SW480 (cell line): ENCODE results near the gene DDX1.
"Not testable (repeated sequence)": the region's sequence is repeated elsewhere in the genome, so short reads cannot be mapped to it uniquely, and the experiment has no call there.

Experiments used
- DNase-seq: peaks from one replicate; pipeline ENCODE4 v3.0.0-alpha.2; 2016; ENCODE audit warnings: low spot score

The DDX1 gene

GRCh38 chr2:15595936-15596335, 4.3 kb downstream of the DDX1 start:
- no peak for DNase-seq

GRCh38 chr2:15596350-15596749, 4.7 kb downstream of the DDX1 start:
- DNase-seq = no peak

- DNase-seq = no peak
These were observed 5.3 kb downstream of the DDX1 start for GRCh38 chr2:15596968-15597367.

- no peak for DNase-seq
These were observed 8.3 kb downstream of the DDX1 start for GRCh38 chr2:15599994-15600393.

GRCh38 chr2:15601681-15602080, 10.0 kb downstream of the DDX1 start:
- DNase-seq = no peak

GRCh38 chr2:15602393-15602792, 10.7 kb downstream of the DDX1 start:
- no peak for DNase-seq

- DNase-seq = no peak
These were observed 11.5 kb downstream of the DDX1 start for GRCh38 chr2:15603044-15603765.

- DNase-seq = no peak
These were observed 12.3 kb downstream of the DDX1 start for GRCh38 chr2:15603948-15604347.

- no peak for DNase-seq
These were observed 14.1 kb downstream of the DDX1 start for GRCh38 chr2:15605721-15606120.

GRCh38 chr2:15606481-15607441, 15.1 kb downstream of the DDX1 start:
- DNase-seq = no peak

GRCh38 chr2:15607709-15608391, 16.2 kb downstream of the DDX1 start:
- DNase-seq = no peak

- no peak for DNase-seq
These were observed 16.7 kb downstream of the DDX1 start for GRCh38 chr2:15608392-15608761.

GRCh38 chr2:15609341-15610042, 17.8 kb downstream of the DDX1 start:
- no peak for DNase-seq

- no peak for DNase-seq
These were observed 18.8 kb downstream of the DDX1 start for GRCh38 chr2:15610430-15610952.

- not testable (repeated sequence) for DNase-seq
These were observed 20.4 kb downstream of the DDX1 start for GRCh38 chr2:15612101-15612500.

GRCh38 chr2:15613736-15614429, 22.2 kb downstream of the DDX1 start:
- no peak for DNase-seq

- DNase-seq = no peak
These were observed 23.1 kb downstream of the DDX1 start for GRCh38 chr2:15614545-15615300.

GRCh38 chr2:15615301-15615920, 23.7 kb downstream of the DDX1 start:
- DNase-seq = no peak

GRCh38 chr2:15616429-15616828, 24.8 kb downstream of the DDX1 start:
- no peak for DNase-seq
